Urothelium cell line (cell line): ENCODE measurements around the gene PPIL6.
"Not testable (repeated sequence)": the region's sequence is repeated elsewhere in the genome, so short reads cannot be mapped to it uniquely, and the experiment has no call there.

Experiments used
- DNase-seq: peaks from one replicate; pipeline ENCODE4 v3.0.0; 2011; ENCODE audit warnings: low spot score, mixed read lengths
- FAIRE-seq: peaks from 2 replicates; lab custom pipeline; 2011; peaks lifted over from hg19 to GRCh38; lab: Jason Lieb, UNC

The PPIL6 gene

GRCh38 chr6:109369728-109370127 is 70.7 kb downstream of the PPIL6 start:
- FAIRE-seq = no peak

GRCh38 chr6:109364382-109365078 is 75.9 kb downstream of the PPIL6 start:
- not testable (repeated sequence) for DNase-seq, FAIRE-seq

More at GRCh38 chr6:109369728-109370127, 70.7 kb downstream of the PPIL6 start:
- DNase-seq = no peak

GRCh38 chr6:109363753-109364152 is 76.7 kb downstream of the PPIL6 start:
- DNase-seq = no peak
- FAIRE-seq = no peak

- DNase-seq (no peak), FAIRE-seq (no peak)
Measured at GRCh38 chr6:109362102-109362884, 78.1 kb downstream of the PPIL6 start.

GRCh38 chr6:109360791-109361190 is 79.6 kb downstream of the PPIL6 start:
- no peak for FAIRE-seq
- no peak for DNase-seq

GRCh38 chr6:109360281-109360680 is 80.1 kb downstream of the PPIL6 start:
- FAIRE-seq (no peak), DNase-seq (no peak)

- FAIRE-seq = no peak
- no peak for DNase-seq
Measured at GRCh38 chr6:109359248-109359647, 81.2 kb downstream of the PPIL6 start.

GRCh38 chr6:109358204-109358603 is 82.2 kb downstream of the PPIL6 start:
- DNase-seq (no peak), FAIRE-seq (no peak)

- no peak for DNase-seq
- FAIRE-seq = no peak
Measured at GRCh38 chr6:109356237-109356636, 84.2 kb downstream of the PPIL6 start.

- FAIRE-seq = no peak
- no peak for DNase-seq
Measured at GRCh38 chr6:109351231-109352130, 88.9 kb downstream of the PPIL6 start.

GRCh38 chr6:109349419-109349987 is 90.9 kb downstream of the PPIL6 start:
- FAIRE-seq (no peak), DNase-seq (no peak)

- FAIRE-seq (no peak), DNase-seq (no peak)
Measured at GRCh38 chr6:109348226-109348625, 92.2 kb downstream of the PPIL6 start.

- DNase-seq = no peak
- FAIRE-seq = no peak
Measured at GRCh38 chr6:109347779-109348178, 92.6 kb downstream of the PPIL6 start.

GRCh38 chr6:109345986-109346385 is 94.4 kb downstream of the PPIL6 start:
- FAIRE-seq (no peak), DNase-seq (no peak)

GRCh38 chr6:109344226-109344625 is 96.2 kb downstream of the PPIL6 start:
- no peak for DNase-seq
- FAIRE-seq = no peak

- FAIRE-seq (no peak), DNase-seq (no peak)
Measured at GRCh38 chr6:109343518-109343917, 96.9 kb downstream of the PPIL6 start.

- no peak for DNase-seq
- no peak for FAIRE-seq
Measured at GRCh38 chr6:109342911-109343310, 97.5 kb downstream of the PPIL6 start.

GRCh38 chr6:109342506-109342905 is 97.9 kb downstream of the PPIL6 start:
- no peak for DNase-seq
- FAIRE-seq = no peak

GRCh38 chr6:109340811-109341210 is 99.6 kb downstream of the PPIL6 start:
- FAIRE-seq (no peak), DNase-seq (no peak)
